GM19023 (cell line): ENCODE measurements around the gene VAMP2.

Experiments
- ATAC-seq: cut with Tn5 transposase; IDR thresholded peaks from one replicate; pipeline ENCODE4 v1.9.1; 2021; ENCODE audit warnings: mild to moderate bottlenecking, moderate library complexity; ENCODE audit not compliant: unreplicated experiment

VAMP2 gene

GRCh38 chr17:8143581-8144400, 19.0 kb downstream of the VAMP2 start:
- ATAC-seq = no peak

- no peak for ATAC-seq
These were observed 19.7 kb downstream of the VAMP2 start for GRCh38 chr17:8142887-8143580.

GRCh38 chr17:8142158-8142886, 20.4 kb downstream of the VAMP2 start:
- no peak for ATAC-seq

GRCh38 chr17:8141741-8142140, 21.0 kb downstream of the VAMP2 start:
- no peak for ATAC-seq

- ATAC-seq = no peak
These were observed 21.7 kb downstream of the VAMP2 start for GRCh38 chr17:8141045-8141444.

- ATAC-seq = no peak
These were observed 22.4 kb downstream of the VAMP2 start for GRCh38 chr17:8140065-8141029.

- ATAC-seq = peak; percentile 84
These were observed 23.9 kb downstream of the VAMP2 start for GRCh38 chr17:8138672-8139371.

GRCh38 chr17:8138374-8138671, 24.4 kb downstream of the VAMP2 start:
- ATAC-seq = no peak

GRCh38 chr17:8137645-8138373, 24.9 kb downstream of the VAMP2 start:
- ATAC-seq = no peak

- no peak for ATAC-seq
These were observed 28.8 kb downstream of the VAMP2 start for GRCh38 chr17:8133941-8134340.

- ATAC-seq = no peak
These were observed 29.3 kb downstream of the VAMP2 start for GRCh38 chr17:8133399-8133798.

- no peak for ATAC-seq
These were observed 30.8 kb downstream of the VAMP2 start for GRCh38 chr17:8131844-8132441.

GRCh38 chr17:8128125-8128784, 34.5 kb downstream of the VAMP2 start:
- no peak for ATAC-seq

GRCh38 chr17:8126491-8127066, 36.2 kb downstream of the VAMP2 start:
- no peak for ATAC-seq

GRCh38 chr17:8125947-8126490, 36.7 kb downstream of the VAMP2 start:
- ATAC-seq = no peak

GRCh38 chr17:8125154-8125946, 37.4 kb downstream of the VAMP2 start:
- no peak for ATAC-seq
